PC-3 (cell line): ENCODE data around the gene LPCAT1. TPM values are rescaled to one million over a fixed set of nuclear protein-coding genes. Genes with fewer than 3 reads are reported as not detected.
"Not testable (repeated sequence)": the region's sequence is repeated elsewhere in the genome, so short reads cannot be mapped to it uniquely, and the experiment has no call there.

Experiments used
- ATAC-seq: fragments of 200-7000 bp; cut with Tn5 transposase; 2 replicates; pipeline ENCODE4 v1.9.1; 2020; ENCODE audit warnings: mild to moderate bottlenecking, moderate library complexity
- BruUV-seq: library from RNA; stranded (reverse); fragments of 400-500 nt; replicated peaks from 2 replicates; lab custom pipeline; 2021; lab: Mats Ljungman, UMichigan
- CTCF ChIA-PET: fragments of 300-600 bp; sonication (Branson Sonifier 250); formaldehyde crosslinking; loops from one replicate; lab custom pipeline; 2022; ENCODE audit warnings: antibody characterized with exemption; lab: Charles Lee
- POLR2A ChIA-PET: fragments of 300-600 bp; sonication (Branson Sonifier 250); formaldehyde crosslinking; loops from one replicate; lab custom pipeline; 2022; ENCODE audit warnings: antibody characterized with exemption; ENCODE audit not compliant: unreplicated experiment; lab: Charles Lee
- DNase-seq: peaks from one replicate; pipeline ENCODE4 v3.0.0-alpha.2; 2015
- H2AFZ ChIP-seq: fragments of 300-600 bp; sonication (generic); 2 replicates; pipeline ENCODE4 v1.6.0; 2016; ENCODE audit warnings: antibody characterized with exemption, low read length
- H3F3A ChIP-seq: fragments of 300-600 bp; sonication (generic); one replicate; pipeline ENCODE4 v1.6.0; 2017; ENCODE audit warnings: antibody characterized with exemption, low read length, control low read depth, mild to moderate bottlenecking; ENCODE audit not compliant: unreplicated experiment
- H3K27ac ChIP-seq: fragments of 300-600 bp; sonication (generic); 2 replicates; pipeline ENCODE4 v1.5.1; 2016; ENCODE audit warnings: mild to moderate bottlenecking, low read length
- H3K27me3 ChIP-seq: fragments of 300-600 bp; sonication (generic); 2 replicates; pipeline ENCODE4 v1.6.1; 2016; ENCODE audit warnings: low read length, mixed read lengths
- H3K36me3 ChIP-seq: fragments of 300-600 bp; sonication (generic); 2 replicates; pipeline ENCODE4 v1.6.1; 2016; ENCODE audit warnings: low read depth, mixed run types, low read length, mixed read lengths
- H3K4me1 ChIP-seq: fragments of 300-600 bp; sonication (generic); 2 replicates; pipeline ENCODE4 v1.5.1; 2016; ENCODE audit warnings: low read length; ENCODE audit not compliant: insufficient read depth
- H3K4me2 ChIP-seq: fragments of 300-600 bp; sonication (generic); 2 replicates; pipeline ENCODE4 v1.6.0; 2016; ENCODE audit warnings: low read length
- H3K4me3 ChIP-seq: fragments of 300-600 bp; sonication (generic); 2 replicates; pipeline ENCODE4 v1.5.1; 2016; ENCODE audit warnings: mild to moderate bottlenecking, low read length, mixed read lengths
- H3K79me2 ChIP-seq: fragments of 300-600 bp; sonication (generic); 2 replicates; pipeline ENCODE4 v1.6.1; 2017; ENCODE audit warnings: low read length, mixed read lengths
- H3K9ac ChIP-seq: fragments of 300-600 bp; sonication (generic); 2 replicates; pipeline ENCODE4 v1.6.0; 2016; ENCODE audit warnings: mild to moderate bottlenecking, low read length
- H3K9me2 ChIP-seq: fragments of 300-600 bp; sonication (generic); replicated peaks from 2 replicates; pipeline ENCODE4 v1.6.1; 2016; ENCODE audit warnings: mixed run types, low read length, mixed read lengths
- H3K9me3 ChIP-seq: fragments of 300-600 bp; sonication (generic); 2 replicates; pipeline ENCODE4 v1.6.1; 2016; ENCODE audit warnings: low read length, mixed read lengths
- H4K20me1 ChIP-seq: fragments of 300-600 bp; sonication (generic); 2 replicates; pipeline ENCODE4 v1.6.1; 2016; ENCODE audit warnings: low read length, mixed read lengths
- CTCF ChIP-seq: fragments of 300-600 bp; sonication (generic); conservative IDR thresholded peaks from 2 replicates; pipeline ENCODE4 v1.5.1; 2017; ENCODE audit warnings: antibody characterized with exemption, low read depth, mild to moderate bottlenecking, low read length
- EZH2 ChIP-seq: fragments of 300-600 bp; sonication (generic); IDR thresholded peaks from one replicate; pipeline ENCODE4 v1.6.1; 2017; ENCODE audit warnings: antibody characterized with exemption, mild to moderate bottlenecking, low read length; ENCODE audit not compliant: unreplicated experiment
- EZH2phosphoT487 ChIP-seq: fragments of 300-600 bp; sonication (generic); IDR thresholded peaks from 2 replicates; pipeline ENCODE4 v1.6.1; 2018; ENCODE audit warnings: mild to moderate bottlenecking, antibody characterized with exemption, low read length, borderline replicate concordance
- intact Hi-C: fragments of 100-400 bp; cut with micrococcal nuclease; formaldehyde crosslinking; loops from 2 replicates; pipeline ENCODE4 v1.9.0; 2023
- total RNA-seq: library from RNA; depleted of rRNA; stranded (reverse); fragments of >200 nt; gene quantifications from 2 replicates; pipeline ENCODE4 v1.2.3, GENCODE V29; 2014

Gene LPCAT1
- total RNA-seq, 1 experiment from 2014 or later: 121 TPM

GRCh38 chr5:1461396-1461795 is 62.4 kb downstream of the LPCAT1 start:
- no peaks in the 10 kb centered on the region for H3F3A ChIP-seq
- H3K9me3 ChIP-seq: peaks cover 19% of the 10 kb centered on the region
- ChIA-PET POLR2A (no interaction called here), CTCF (no interaction called here)
- H3K9ac ChIP-seq: no peak overlapping the region
- H3K4me2 ChIP-seq: no peak overlapping the region
- peaks cover 95% of the 10 kb centered on the region for H3K36me3 ChIP-seq
- DNase-seq: no peak
- no peaks in the 10 kb centered on the region for H3K27me3 ChIP-seq
- H2AFZ ChIP-seq: no peak overlapping the region
- intact Hi-C loops: no loop called here
- H3K27ac ChIP-seq: no peak overlapping the region
- TF ChIP-seq CTCF (no peak), EZH2 (no peak), EZH2phosphoT487 (no peak)
- no peak for ATAC-seq
- no peaks in the 10 kb centered on the region; the same call in 1 of the 2 replicates for H4K20me1 ChIP-seq
- BruUV-seq: no TSS peak
- no peaks in the 10 kb centered on the region for H3K9me2 ChIP-seq
- no peak overlapping the region for H3K4me3 ChIP-seq
- no peaks in the 10 kb centered on the region for H3K4me1 ChIP-seq
- H3K79me2 ChIP-seq: no peaks in the 10 kb centered on the region

GRCh38 chr5:1460054-1460682 is 63.6 kb downstream of the LPCAT1 start:
- POLR2A ChIA-PET: no interaction called here
- Histone ChIP-seq H3K36me3 (peaks cover 83% of the 10 kb centered on the region), H4K20me1 (no peaks in the 10 kb centered on the region; the same call in 1 of the 2 replicates), H3K9me3 (peaks cover 26% of the 10 kb centered on the region), H3K9ac (no peak overlapping the region), H3K4me3 (no peak overlapping the region), H3K27me3 (no peaks in the 10 kb centered on the region), H3F3A (no peaks in the 10 kb centered on the region), H3K27ac (no peak overlapping the region), H2AFZ (no peak overlapping the region), H3K79me2 (no peaks in the 10 kb centered on the region), H3K4me1 (no peaks in the 10 kb centered on the region), H3K9me2 (no peaks in the 10 kb centered on the region), H3K4me2 (no peak overlapping the region)
- intact Hi-C loops: no loop called here
- no peak for TF ChIP-seq CTCF
- no peak for TF ChIP-seq EZH2phosphoT487
- TF ChIP-seq EZH2: no peak
- no peak for ATAC-seq
- BruUV-seq: no TSS peak
- CTCF ChIA-PET: no interaction called here
- no peak for DNase-seq

- H3K4me2 ChIP-seq, H3F3A ChIP-seq, BruUV-seq, H4K20me1 ChIP-seq, H2AFZ ChIP-seq, H3K27ac ChIP-seq, POLR2A ChIA-PET, intact Hi-C loops, ATAC-seq, H3K4me1 ChIP-seq, H3K4me3 ChIP-seq, H3K9me2 ChIP-seq, DNase-seq, H3K79me2 ChIP-seq, H3K27me3 ChIP-seq, H3K9ac ChIP-seq, CTCF ChIA-PET: not testable (repeated sequence)
- H3K9me3 ChIP-seq: peaks cover 26% of the 10 kb centered on the region
- H3K36me3 ChIP-seq: peaks cover 75% of the 10 kb centered on the region
Measured at GRCh38 chr5:1459435-1459834, 64.3 kb downstream of the LPCAT1 start.

- H3K27me3 ChIP-seq, H3K9ac ChIP-seq, CTCF ChIA-PET, DNase-seq, H3F3A ChIP-seq, BruUV-seq, H3K79me2 ChIP-seq, H3K4me1 ChIP-seq, intact Hi-C loops, H3K9me2 ChIP-seq, H4K20me1 ChIP-seq, H2AFZ ChIP-seq, H3K4me2 ChIP-seq, H3K4me3 ChIP-seq, POLR2A ChIA-PET, H3K27ac ChIP-seq, ATAC-seq: not testable (repeated sequence)
- Histone ChIP-seq H3K36me3 (peaks cover 44% of the 10 kb centered on the region), H3K9me3 (peaks cover 36% of the 10 kb centered on the region)
Measured at GRCh38 chr5:1456110-1456881, 67.5 kb downstream of the LPCAT1 start.
